ENCODE measurements around the gene FOXG1. TPM values are rescaled to one million over a fixed set of nuclear protein-coding genes. Genes with fewer than 3 reads are reported as not detected.

Gene FOXG1
- total RNA-seq, 1 experiment from 2014 or later, result not detected

DNA sequence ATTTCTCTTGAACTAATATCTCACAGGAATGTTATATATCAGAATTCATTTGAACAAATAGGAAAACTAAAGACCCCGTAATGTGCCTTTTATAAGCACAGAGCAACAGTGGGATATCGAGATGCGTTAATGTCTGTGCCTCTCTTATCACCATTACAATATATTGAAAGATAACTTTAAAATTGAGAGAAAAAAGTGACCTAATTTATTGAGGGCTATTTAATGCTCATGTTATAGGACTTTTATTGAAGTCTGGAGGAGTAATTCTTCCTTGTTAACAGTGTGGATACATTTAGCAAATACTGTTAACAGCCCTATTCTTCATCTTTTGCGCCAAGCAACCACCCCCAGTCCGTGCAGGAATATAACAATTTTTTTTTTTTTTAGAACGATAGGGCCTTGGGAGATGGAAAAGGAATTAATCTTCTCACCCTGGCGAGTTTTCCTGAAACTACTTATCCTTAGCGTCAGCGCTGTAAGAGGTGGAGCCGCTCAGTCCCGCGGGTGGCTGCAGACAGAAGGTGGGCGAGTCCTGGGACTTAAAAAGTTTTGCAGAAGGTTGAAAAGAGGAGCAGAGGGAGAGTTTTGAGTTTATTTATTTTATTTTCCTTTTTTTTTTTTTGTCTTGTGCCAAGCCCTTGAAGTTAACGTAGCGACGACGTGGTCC, 11.0 kb downstream of the FOXG1 start:
- Mint-ChIP-seq H3K4me1 (ENCODE audit: low read depth, unreplicated experiment) (no peaks in the 10 kb centered on the region), H3K36me3 (ENCODE audit: insufficient read depth, unreplicated experiment) (peaks cover 6% of the 10 kb centered on the region), H3K4me3 (ENCODE audit: low read depth, unreplicated experiment) (no peak overlapping the region), H3K27ac (ENCODE audit: unreplicated experiment) (no peak overlapping the region), H3K9me3 (ENCODE audit: low read depth, unreplicated experiment) (peaks cover 3% of the 10 kb centered on the region), H3K27me3 (ENCODE audit: unreplicated experiment) (peaks cover 73% of the 10 kb centered on the region)
- BruUV-seq (replicated peaks), result no TSS peak
- CTCF ChIA-PET, result no interaction called here
- DNase-seq, result no peak
- intact Hi-C loops (cut with micrococcal nuclease; ENCODE audit: unreplicated experiment), result no loop called here
- TF ChIP-seq, protein P1, sequence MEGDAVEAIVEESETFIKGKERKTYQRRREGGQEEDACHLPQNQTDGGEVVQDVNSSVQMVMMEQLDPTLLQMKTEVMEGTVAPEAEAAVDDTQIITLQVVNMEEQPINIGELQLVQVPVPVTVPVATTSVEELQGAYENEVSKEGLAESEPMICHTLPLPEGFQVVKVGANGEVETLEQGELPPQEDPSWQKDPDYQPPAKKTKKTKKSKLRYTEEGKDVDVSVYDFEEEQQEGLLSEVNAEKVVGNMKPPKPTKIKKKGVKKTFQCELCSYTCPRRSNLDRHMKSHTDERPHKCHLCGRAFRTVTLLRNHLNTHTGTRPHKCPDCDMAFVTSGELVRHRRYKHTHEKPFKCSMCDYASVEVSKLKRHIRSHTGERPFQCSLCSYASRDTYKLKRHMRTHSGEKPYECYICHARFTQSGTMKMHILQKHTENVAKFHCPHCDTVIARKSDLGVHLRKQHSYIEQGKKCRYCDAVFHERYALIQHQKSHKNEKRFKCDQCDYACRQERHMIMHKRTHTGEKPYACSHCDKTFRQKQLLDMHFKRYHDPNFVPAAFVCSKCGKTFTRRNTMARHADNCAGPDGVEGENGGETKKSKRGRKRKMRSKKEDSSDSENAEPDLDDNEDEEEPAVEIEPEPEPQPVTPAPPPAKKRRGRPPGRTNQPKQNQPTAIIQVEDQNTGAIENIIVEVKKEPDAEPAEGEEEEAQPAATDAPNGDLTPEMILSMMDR (IDR thresholded peaks at IDR 0.05; ENCODE audit: unreplicated experiment), result no peak

DNA sequence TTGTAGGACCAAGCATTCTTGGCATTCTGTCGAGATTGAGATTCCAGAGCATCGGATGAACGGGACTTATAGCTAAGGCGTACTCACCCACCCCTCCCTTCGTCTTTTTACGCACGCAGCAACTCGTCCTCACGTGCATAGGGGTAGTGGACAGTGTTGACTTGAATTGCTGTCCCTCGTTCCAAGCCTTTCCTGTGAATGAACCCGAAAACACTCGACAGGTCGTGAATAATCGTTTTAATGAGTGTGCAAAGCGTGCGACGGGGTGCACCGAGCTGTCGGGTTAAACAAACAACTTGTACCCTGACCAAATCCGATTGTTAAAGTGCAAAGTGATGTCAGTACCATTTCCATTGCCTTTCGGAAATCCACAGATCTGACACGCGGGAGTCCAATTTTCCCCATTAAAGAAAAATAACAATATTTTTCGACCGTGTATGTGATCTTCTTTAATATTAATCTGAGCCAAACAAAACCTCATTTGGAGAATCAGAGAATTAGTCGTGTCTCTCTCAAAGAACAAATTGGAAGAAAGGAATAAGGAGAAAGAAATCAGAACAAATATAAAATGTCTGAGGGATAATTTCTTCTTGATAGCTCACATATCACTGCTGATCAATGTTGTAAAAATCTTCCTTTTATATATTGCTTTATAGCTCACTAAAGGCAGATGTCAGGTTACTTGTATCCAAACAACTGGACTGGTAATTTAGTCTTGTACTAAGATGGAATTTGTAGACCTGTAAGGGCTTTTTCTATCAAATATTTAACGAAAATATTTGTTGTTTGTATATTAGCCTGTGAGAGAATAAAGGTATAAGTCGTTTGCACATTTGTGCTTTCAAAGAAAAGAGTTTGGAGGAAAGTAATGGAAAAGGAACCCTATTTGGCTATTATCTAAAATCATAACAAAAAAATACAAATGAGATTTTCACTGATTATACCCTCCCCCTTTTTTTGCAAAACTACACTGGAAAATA, 11.8 kb downstream of the FOXG1 start:
- TF ChIP-seq, protein P1 (IDR thresholded peaks at IDR 0.05; ENCODE audit: unreplicated experiment), result no peak
- Mint-ChIP-seq H3K27me3 (ENCODE audit: unreplicated experiment) (peaks cover 64% of the 10 kb centered on the region), H3K4me1 (ENCODE audit: low read depth, unreplicated experiment) (no peaks in the 10 kb centered on the region), H3K36me3 (ENCODE audit: insufficient read depth, unreplicated experiment) (peaks cover under 1% of the 10 kb centered on the region), H3K9me3 (ENCODE audit: low read depth, unreplicated experiment) (peaks cover 3% of the 10 kb centered on the region), H3K27ac (ENCODE audit: unreplicated experiment) (no peak overlapping the region), H3K4me3 (ENCODE audit: low read depth, unreplicated experiment) (no peak overlapping the region)
- intact Hi-C loops (cut with micrococcal nuclease; ENCODE audit: unreplicated experiment), result no loop called here
- BruUV-seq (replicated peaks), result no TSS peak
- no peak for DNase-seq
- CTCF ChIA-PET, result no interaction called here

DNA sequence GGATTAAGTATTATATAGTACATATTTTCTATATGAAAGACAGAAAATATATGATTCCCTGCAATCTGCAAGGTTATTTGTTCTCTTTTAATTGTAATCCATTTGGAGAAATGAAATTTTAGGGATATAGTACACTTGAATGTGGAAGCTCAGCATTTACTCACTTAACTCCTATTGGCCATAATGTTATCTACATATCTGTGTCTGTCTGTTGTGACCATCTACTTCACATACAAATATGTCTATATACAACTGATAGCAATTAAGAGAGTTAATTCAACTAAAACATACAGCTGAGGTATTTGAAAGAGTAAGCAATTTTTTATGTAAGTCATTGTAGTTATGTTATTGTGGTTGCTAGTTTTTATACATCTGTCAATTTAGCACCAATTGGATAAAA, 12.9 kb downstream of the FOXG1 start:
- Mint-ChIP-seq H3K4me3 (ENCODE audit: low read depth, unreplicated experiment) (no peak overlapping the region), H3K9me3 (ENCODE audit: low read depth, unreplicated experiment) (no peaks in the 10 kb centered on the region), H3K27ac (ENCODE audit: unreplicated experiment) (no peak overlapping the region), H3K27me3 (ENCODE audit: unreplicated experiment) (peaks cover 55% of the 10 kb centered on the region), H3K36me3 (ENCODE audit: insufficient read depth, unreplicated experiment) (no peaks in the 10 kb centered on the region), H3K4me1 (ENCODE audit: low read depth, unreplicated experiment) (no peaks in the 10 kb centered on the region)
- CTCF ChIA-PET, result no interaction called here
- intact Hi-C loops (cut with micrococcal nuclease; ENCODE audit: unreplicated experiment), result no loop called here
- no TSS peak for BruUV-seq (replicated peaks)
- TF ChIP-seq, protein P1 (IDR thresholded peaks at IDR 0.05; ENCODE audit: unreplicated experiment), result no peak
- DNase-seq, result no peak

DNA sequence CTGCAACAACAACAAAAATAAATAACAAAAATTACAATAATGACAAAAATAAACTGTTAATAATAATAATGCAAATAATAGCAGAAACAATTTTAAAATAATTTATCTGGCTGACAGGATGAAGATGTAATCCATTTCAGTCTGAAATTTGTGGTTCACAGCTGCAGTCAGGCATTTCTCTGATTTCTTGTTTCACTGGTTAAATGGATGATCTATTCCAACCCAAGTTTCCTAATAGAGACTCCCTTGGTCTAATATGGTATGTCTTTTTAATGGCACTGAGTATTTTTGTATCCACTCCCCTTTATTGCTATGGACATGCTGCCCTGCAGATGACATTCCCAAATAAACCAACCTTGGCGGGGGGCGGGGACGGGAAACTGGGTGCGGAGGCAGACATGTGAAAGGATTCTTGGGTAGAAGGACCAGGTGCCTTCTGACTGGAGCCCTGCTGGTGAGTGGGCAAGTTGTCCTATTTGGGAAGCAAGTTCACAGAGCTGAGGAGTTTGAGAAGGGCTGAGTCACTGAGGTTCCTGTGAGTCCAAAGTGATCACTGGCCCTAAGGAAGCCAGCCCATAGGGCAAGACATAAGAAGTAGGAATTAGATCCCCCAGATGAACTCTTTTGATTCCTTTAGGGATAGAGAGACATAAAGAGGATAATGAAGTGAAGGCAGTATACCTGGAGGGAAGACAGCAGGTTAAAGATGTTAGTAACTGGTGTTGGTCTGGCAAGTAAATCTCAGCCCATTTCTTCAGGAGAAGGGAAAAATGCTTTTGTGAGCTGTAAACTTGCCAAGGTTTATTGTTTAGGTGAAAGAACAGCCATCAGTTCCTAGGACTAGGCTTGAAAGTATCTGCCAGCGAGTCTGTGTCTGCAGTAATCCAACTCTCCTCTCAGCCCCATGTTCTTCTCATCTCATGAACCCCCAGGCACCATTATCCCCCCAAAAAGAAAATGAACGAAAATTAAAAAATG, 14.5 kb downstream of the FOXG1 start:
- Mint-ChIP-seq H3K9me3 (ENCODE audit: low read depth, unreplicated experiment) (peaks cover 2% of the 10 kb centered on the region), H3K27ac (ENCODE audit: unreplicated experiment) (no peak overlapping the region), H3K4me3 (ENCODE audit: low read depth, unreplicated experiment) (no peak overlapping the region), H3K36me3 (ENCODE audit: insufficient read depth, unreplicated experiment) (no peaks in the 10 kb centered on the region), H3K4me1 (ENCODE audit: low read depth, unreplicated experiment) (no peaks in the 10 kb centered on the region), H3K27me3 (ENCODE audit: unreplicated experiment) (peaks cover 47% of the 10 kb centered on the region)
- TF ChIP-seq, protein P1 (IDR thresholded peaks at IDR 0.05; ENCODE audit: unreplicated experiment), result no peak
- CTCF ChIA-PET, result no interaction called here
- no TSS peak for BruUV-seq (replicated peaks)
- DNase-seq, result no peak
- intact Hi-C loops (cut with micrococcal nuclease; ENCODE audit: unreplicated experiment), result no loop called here

Data from Calu3 (cell line).